ENCODE data around the gene CAPN12.
"Not testable (repeated sequence)": the region's sequence is repeated elsewhere in the genome, so short reads cannot be mapped to it uniquely, and the experiment has no call there.

Gene CAPN12
- long read RNA-seq, donor 1, partial matches to known transcripts = 6 of 6 reads
- long read RNA-seq, donor 1, other reads (novel, unspliced or antisense) = 0 of 6 reads
- long read RNA-seq, donor 2, partial matches to known transcripts = 0 of 1 reads
- long read RNA-seq, donor 2, other reads (novel, unspliced or antisense) = 0 of 1 reads
- long read RNA-seq, donor 3, partial matches to known transcripts = 0 of 2 reads
- long read RNA-seq, donor 3, other reads (novel, unspliced or antisense) = 0 of 2 reads
- long read RNA-seq, donor 4 = 0 reads
- long read RNA-seq, donor 5 = 0 reads
- long read RNA-seq, donor 6, partial matches to known transcripts = 0 of 2 reads
- long read RNA-seq, donor 6, other reads (novel, unspliced or antisense) = 0 of 2 reads
- long read RNA-seq, donor 7 = 0 reads
- long read RNA-seq, donor 8, partial matches to known transcripts = 0 of 1 reads
- long read RNA-seq, donor 8, other reads (novel, unspliced or antisense) = 0 of 1 reads

DNA sequence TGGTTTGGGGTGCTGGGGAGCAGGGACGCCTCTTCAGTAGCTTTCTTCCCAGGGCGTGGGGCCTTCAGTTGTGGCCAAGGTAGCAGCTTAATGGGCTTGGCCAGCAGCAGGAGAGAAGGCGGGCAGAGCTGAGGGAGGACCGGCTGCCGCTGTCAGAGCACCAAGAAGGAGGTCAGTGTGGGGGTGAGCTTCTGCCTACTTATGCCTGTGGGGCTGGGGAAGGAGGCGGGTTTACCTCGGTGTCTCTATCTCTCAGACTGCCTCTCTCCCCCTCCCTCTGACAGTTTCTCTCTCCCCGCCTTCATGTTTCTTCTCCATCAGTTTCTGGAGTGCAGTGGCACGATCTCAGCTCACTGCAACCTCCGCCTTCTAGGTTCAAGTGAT lies at the start of gene CAPN12:
TSS of gene CAPN12 (minus strand) at position 177 of the 384 bp plus-strand sequence. CDS start 309 bp downstream, outside the sequence.
- no peak for DNase-seq

DNA sequence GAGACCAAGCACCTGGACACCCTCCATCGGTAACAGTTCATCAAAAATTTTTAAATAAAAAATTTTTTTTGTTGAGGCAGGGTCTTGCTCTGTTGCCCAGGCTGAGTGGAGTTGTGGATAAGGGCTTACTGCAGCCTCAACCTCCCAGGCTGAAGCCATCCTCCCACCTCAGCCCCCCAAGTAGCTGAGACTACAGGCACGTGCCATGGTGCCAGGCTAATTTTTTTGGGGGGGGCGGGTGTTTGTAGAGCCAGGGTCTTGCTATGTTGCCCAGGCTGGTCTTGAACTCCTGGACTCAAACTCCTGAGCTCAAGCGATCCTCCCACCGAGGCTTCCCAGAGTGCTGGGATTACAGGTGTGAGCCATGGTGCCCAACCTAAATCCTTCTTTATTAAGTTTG lies 49.4 kb upstream of the CAPN12 start:
- DNase-seq = no peak

DNA sequence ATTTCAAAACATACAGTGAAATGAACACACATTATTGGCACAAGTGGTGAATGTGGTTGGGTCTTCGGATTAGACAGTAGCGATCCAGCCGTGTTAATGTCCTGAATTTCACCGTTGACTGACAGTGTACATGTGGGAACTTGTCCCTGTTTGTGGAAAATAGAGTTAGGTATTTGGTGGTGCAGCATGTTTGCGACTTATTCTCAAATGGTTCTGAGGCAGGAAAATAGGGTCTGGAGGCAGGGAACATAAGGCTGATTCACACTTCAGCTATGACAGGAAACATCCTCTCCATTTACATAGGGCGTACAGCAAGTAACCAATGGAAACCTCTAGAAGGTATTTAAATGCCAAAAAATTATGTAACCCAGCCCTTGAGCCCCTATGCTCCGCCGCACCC lies 48.9 kb upstream of the CAPN12 start:
- DNase-seq = no peak

- DNase-seq = peak; percentile 59
These were observed 48.2 kb upstream of the CAPN12 start for GRCh38 chr19:38792250-38793111.

DNA sequence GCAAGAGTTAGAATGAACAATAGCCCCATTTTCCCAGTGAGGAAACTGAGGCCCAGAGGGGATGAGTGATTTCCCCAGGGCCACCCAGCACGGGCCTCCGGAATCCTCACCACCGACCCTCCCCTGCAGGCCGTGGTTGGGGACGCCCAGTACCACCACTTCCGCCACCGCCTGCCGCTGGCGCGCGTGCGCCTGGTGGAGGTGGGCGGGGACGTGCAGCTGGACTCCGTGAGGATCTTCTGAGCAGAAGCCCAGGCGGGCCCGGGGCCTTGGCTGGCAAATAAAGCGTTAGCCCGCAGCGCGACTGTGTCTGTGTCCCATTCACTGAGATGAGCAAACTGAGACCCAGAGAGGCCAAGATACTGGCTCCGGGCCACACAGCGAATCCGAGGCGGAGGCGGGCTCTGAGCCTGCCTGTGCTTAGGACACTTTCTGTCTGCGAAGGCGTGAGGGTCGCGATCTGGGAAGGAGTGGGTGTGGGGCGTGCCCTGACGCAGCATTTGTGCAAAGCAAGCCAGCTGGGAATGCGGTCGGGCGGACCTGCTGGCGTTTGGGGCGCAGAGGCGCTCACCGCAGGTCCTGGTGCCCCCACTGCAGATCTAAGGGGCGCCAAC lies 47.3 kb upstream of the CAPN12 start:
- DNase-seq = not testable (repeated sequence)

DNA sequence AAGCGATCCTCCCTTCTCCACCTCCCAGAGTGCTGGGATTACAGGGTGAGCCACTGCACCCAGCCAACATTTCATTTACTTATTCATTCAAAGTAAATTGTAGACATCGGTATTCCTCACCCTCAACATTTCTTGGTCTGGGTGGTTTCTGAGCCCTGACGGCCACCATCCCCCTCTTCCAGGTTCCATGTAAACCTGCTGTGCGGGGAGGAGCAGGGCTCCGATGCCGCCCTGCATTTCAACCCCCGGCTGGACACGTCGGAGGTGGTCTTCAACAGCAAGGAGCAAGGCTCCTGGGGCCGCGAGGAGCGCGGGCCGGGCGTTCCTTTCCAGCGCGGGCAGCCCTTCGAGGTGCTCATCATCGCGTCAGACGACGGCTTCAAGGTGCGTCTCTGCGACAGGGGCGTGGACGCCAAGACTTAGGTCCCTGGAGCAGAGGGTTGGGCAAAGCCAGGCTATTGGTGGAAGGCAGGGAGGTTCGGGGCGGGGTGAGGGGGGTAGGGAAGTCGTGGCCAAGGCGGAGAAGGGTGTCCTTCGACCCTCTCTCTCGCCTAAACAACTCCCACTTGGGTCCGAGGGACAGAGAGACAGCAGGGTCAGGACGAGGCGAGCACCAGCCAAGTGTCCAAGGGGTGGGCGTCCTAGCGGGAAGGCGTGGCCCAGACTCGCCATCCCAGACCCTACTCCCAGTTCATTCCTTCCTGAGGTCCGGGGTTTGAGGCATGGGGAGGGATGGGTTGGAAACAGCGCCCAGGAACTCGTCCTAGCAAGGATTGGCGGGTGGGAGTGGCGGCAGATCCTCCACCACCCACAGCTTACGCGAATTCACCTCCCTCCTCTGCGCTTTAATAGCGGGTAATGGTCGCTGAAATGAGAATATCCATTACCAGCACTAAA lies 46.5 kb upstream of the CAPN12 start:
- not testable (repeated sequence) for DNase-seq

DNA sequence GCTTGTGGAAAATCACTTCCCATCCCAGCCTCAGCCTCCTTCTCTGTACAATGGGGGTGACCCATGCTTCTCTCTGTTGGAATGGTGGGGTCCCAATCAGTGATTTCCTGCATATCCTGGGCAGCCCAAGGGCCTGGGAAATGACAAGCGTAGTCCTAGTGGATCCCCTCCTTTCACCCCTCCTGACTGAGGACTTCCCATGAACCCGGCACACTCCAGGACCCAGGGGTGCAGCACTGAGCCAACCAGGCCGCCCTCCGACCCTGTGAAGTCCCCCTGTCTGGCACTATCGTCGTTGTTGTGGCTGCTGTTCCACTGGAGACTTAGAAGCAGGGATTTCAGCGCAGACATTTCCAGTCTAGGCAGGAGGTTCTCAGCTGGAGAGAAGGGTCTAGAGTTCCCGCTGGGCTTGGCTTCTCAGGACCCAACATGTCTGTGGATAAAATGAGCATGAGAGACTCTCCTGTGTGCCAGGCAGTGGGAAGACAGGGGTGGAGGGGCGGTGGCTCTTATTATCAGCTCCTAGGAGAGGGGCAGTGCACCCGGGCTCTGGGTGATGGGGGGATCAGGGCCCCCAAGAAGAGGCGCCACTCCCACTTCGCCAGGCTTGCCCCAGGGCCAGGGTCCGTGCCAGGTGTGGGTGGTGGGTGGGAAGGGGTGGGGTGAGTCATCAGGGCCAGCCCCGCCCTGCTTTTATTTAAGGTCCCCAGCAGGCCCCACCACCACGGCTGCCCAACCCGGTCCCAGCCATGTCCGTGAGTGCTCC lies 44.4 kb upstream of the CAPN12 start, which contains the start of gene LGALS7B:
TSS of gene LGALS7B (plus strand) at position 723 of the 766 bp plus-strand sequence. CDS start at position 750, 27 bp downstream.
- DNase-seq = no peak

DNA sequence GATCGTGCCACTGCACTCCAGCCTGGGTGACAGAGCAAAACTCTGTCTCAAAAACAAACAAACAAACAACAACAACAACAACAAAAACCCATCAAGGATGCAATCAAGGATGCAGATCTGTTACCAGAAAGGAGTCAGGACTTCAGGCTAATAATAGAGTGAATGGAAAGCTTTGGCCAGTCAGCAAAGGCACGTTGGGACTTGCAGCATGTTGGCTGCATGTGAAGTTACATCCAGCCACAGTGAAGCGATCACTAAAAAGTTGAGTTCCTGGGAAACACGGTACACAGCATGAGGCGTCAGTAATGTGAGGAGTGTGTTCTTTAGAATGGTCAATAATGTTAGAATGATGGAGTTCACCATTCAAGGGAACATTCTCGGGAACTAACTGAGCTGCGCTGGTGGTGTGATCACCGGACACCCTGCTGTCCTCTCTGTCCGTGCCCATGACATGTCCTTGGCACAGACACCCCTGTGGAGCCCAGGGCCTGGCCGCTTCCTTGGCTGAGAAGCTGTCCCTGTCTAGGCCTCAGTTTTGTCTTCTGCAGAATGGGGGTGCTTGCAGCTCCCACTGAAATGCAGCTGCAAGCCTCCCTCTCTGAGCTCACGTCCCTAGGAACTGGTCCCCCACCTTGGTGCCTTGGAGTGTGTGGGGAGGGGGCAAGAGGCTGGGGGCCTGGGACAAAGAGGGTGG lies 42.4 kb upstream of the CAPN12 start:
- DNase-seq = no peak

DNA sequence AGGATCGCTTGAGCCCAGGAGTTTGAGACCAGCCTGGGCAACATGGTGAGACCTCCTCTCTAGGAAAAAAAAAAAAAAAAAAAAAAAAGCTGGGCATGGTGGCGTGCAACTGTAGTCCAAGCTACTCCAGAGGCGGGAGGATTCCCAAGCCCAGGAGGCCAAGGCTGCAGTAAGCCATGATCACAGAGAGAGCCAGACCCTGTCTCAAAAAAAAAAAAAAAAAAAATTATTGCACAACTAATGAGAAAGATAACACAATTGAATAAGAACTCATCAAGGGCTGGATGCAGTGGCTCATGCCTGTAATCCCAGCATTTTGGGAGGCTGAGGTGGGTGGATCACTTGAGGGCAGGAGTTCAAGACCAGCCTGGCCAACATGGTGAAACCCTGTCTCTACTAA lies 41.8 kb upstream of the CAPN12 start:
- DNase-seq = not testable (repeated sequence)

- DNase-seq = no peak
These were observed 41.0 kb upstream of the CAPN12 start for GRCh38 chr19:38785187-38785699.

GRCh38 chr19:38784224-38784623 lies 40.0 kb upstream of the CAPN12 start:
- no peak for DNase-seq

GRCh38 chr19:38782212-38782611 lies 37.9 kb upstream of the CAPN12 start:
- not testable (repeated sequence) for DNase-seq

DNA sequence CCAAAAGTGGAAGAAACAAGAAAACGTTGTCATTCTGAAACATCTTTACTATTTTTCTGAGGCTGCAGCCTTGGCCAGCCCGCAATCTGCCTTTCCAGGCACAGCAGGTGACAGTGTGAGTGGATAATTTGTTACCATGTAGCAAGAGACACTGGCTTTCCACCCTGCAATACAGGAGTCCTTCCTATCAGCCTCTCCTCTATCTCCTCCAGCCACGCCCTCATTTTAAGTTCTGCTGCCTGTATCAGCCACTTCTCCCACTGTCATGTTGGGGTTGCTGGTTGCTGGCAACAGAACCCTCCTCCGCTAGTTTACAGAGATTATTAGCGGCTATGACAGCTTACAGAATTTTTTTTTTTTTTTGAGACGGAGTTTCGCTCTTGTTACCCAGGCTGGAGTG lies 36.8 kb upstream of the CAPN12 start:
- DNase-seq = no peak

DNA sequence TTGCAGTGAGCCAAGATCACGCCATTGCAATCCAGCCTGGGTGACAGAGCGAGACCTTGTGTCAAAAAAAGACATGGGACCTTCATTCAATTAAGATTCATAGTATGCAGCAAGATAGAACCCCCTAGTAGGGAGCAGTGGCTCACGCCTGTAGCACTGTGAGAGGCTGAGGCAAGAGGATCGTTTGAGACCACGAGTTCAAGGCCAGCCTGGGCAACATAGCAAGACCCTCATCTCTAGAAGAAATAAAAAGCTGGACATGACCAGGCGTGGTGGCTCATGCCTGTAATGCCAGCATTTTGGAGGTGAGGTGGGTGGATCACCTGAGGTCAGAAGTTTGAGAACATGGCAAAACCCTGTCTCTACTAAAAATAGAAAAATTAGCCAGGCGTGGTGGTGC lies 36.2 kb upstream of the CAPN12 start:
- no peak for DNase-seq

GRCh38 chr19:38778733-38779132 lies 34.5 kb upstream of the CAPN12 start:
- no peak for DNase-seq

DNA sequence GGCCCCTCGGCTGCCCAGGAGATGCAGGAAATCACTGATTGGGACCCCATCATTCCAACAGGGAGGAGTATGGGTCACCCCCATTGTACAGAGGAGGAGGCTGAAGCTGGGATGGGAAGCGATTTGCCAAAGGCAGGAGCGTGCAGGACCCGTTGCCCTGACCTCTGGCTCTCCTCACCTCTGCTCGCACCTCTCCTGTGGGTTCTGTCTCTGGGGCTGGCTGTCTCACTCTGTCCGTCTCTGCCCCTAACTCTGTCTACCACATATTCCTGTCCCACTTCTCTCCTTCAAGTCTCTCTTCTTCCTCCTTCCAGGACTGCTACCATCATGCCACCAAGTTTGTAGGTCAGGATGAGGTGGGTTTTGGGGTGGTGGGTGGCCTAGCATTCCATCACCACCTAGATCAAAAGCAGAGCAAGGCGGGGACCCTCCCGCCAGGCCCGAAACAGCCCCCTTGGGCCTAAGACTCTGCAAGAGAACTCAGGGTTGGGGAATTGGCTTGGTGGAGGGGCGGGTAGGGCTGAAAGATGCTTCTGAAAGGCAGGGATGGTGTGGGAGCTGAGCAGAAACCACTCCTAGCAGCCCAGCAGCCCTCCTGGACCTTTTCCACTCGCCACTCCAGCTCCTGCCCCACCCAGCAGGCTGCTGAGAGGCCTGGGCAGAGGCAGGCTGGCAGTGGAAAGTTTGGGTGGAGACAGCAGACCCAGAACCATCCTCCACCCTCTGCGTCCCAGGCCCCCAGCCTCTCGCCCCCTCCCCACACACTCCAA lies 30.1 kb upstream of the CAPN12 start:
- DNase-seq = no peak

DNA sequence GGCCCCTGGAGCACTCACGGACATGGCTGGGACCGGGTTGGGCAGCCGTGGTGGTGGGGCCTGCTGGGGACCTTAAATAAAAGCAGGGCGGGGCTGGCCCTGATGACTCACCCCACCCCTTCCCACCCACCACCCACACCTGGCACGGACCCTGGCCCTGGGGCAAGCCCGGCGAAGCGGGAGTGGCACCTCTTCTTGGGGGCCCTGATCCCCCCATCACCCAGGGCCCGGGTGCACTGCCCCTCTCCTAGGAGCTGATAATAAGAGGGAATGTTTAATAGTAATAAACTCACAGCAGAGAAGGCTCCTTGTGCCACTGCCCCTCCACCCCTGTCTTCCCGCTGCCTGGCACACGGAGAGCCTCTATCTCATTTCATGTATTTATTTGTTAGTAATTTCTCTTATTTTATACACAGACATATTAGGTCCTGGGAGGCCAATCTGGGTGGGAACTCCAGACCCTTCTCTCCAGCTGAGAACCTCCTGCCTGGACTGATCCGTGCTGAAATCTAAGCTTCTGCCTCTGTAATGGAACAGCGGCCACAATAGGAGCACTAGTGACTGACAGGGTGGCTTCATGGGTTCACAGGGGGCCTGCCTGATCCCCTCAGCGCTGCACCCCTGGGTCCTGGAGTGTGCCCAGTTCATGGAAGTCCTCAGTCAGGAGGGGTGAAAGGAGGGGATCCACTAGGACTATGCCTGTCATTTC lies 29.3 kb upstream of the CAPN12 start, which contains the start of gene LGALS7:
TSS of gene LGALS7 (minus strand) at position 49 of the 709 bp plus-strand sequence. CDS start at position 24, 25 bp downstream.
- DNase-seq = no peak

- not testable (repeated sequence) for DNase-seq
These were observed 27.3 kb upstream of the CAPN12 start for GRCh38 chr19:38771569-38771968.

Measured in right kidney (tissue), 9 donors.